NCI-H2081 treated with DMSO at 0.1 percent for 48 hours (cell line): ENCODE measurements around the gene DNTTIP2.
"Not testable (repeated sequence)": the region's sequence is repeated elsewhere in the genome, so short reads cannot be mapped to it uniquely, and the experiment has no call there.

ENCODE experiments used
- DNase-seq: peaks from one replicate; lab custom pipeline; 2025; lab: John Stamatoyannopoulos, UW

DNTTIP2 gene

GRCh38 chr1:93876244-93876643, 2.8 kb downstream of the DNTTIP2 start:
- no peak for DNase-seq

GRCh38 chr1:93874025-93874651, 4.9 kb downstream of the DNTTIP2 start:
- DNase-seq: no peak

GRCh38 chr1:93871366-93871765, 7.6 kb downstream of the DNTTIP2 start:
- DNase-seq: no peak

- no peak for DNase-seq
Measured at GRCh38 chr1:93869653-93870052, 9.4 kb downstream of the DNTTIP2 start.

- not testable (repeated sequence) for DNase-seq
Measured at GRCh38 chr1:93868492-93868891, 10.5 kb downstream of the DNTTIP2 start.

GRCh38 chr1:93865253-93865652, 13.8 kb downstream of the DNTTIP2 start:
- no peak for DNase-seq

- DNase-seq: no peak
Measured at GRCh38 chr1:93864175-93864574, 14.8 kb downstream of the DNTTIP2 start.

- not testable (repeated sequence) for DNase-seq
Measured at GRCh38 chr1:93857653-93858052, 21.4 kb downstream of the DNTTIP2 start.

GRCh38 chr1:93855983-93856382, 23.0 kb downstream of the DNTTIP2 start:
- not testable (repeated sequence) for DNase-seq

- DNase-seq: no peak
Measured at GRCh38 chr1:93853940-93854339, 25.1 kb downstream of the DNTTIP2 start.

- DNase-seq: no peak
Measured at GRCh38 chr1:93851878-93852277, 27.1 kb downstream of the DNTTIP2 start.

GRCh38 chr1:93851327-93851712, 27.7 kb downstream of the DNTTIP2 start:
- no peak for DNase-seq

- not testable (repeated sequence) for DNase-seq
Measured at GRCh38 chr1:93850687-93851326, 28.2 kb downstream of the DNTTIP2 start.

GRCh38 chr1:93848350-93848883, 30.6 kb downstream of the DNTTIP2 start:
- DNase-seq: no peak

- no peak for DNase-seq
Measured at GRCh38 chr1:93847811-93848288, 31.2 kb downstream of the DNTTIP2 start.

- DNase-seq: peak; percentile 70
Measured at GRCh38 chr1:93846992-93847810, 31.8 kb downstream of the DNTTIP2 start.

GRCh38 chr1:93846206-93846991, 32.6 kb downstream of the DNTTIP2 start:
- DNase-seq: no peak

- DNase-seq: no peak
Measured at GRCh38 chr1:93845538-93846205, 33.3 kb downstream of the DNTTIP2 start.

- no peak for DNase-seq
Measured at GRCh38 chr1:93844262-93845045, 34.6 kb downstream of the DNTTIP2 start.

- no peak for DNase-seq
Measured at GRCh38 chr1:93842750-93843500, 36.1 kb downstream of the DNTTIP2 start.
